Renal cortical epithelial cell (primary cell): ENCODE results near the gene TK1. TPM values are rescaled to one million over a fixed set of nuclear protein-coding genes. Genes with fewer than 3 reads are reported as not detected.
"Not testable (repeated sequence)": the region's sequence is repeated elsewhere in the genome, so short reads cannot be mapped to it uniquely, and the experiment has no call there.

Source experiments
- DNase-seq: peaks from one replicate; pipeline ENCODE4 v3.0.0-alpha.2; 2011; ENCODE audit warnings: low read depth
- total RNA-seq: library from RNA; depleted of rRNA; stranded (reverse); fragments of >200 nt; gene quantifications from 2 replicates; pipeline ENCODE4 v1.2.3, GENCODE V29; 2014

The TK1 gene
- total RNA-seq = 4.3 and 54.5 TPM in 2 replicates

- DNase-seq = peak; percentile 90
These were observed at the start of gene TK1, which contains the start of gene AFMID for GRCh38 chr17:78186692-78187595. TSS of gene TK1 (minus strand) at chr17:78187052. CDS start at chr17:78186994, 58 bp downstream. TSS of gene AFMID (plus strand) at chr17:78187362. CDS start at chr17:78187371, 9 bp downstream.

GRCh38 chr17:78235885-78236284 is 49.0 kb upstream of the TK1 start:
- no peak for DNase-seq

- DNase-seq = not testable (repeated sequence)
These were observed 48.2 kb upstream of the TK1 start for GRCh38 chr17:78235022-78235421.

- no peak for DNase-seq
These were observed 47.5 kb upstream of the TK1 start for GRCh38 chr17:78234261-78234865.

- DNase-seq = no peak
These were observed 46.8 kb upstream of the TK1 start for GRCh38 chr17:78233678-78234077.

GRCh38 chr17:78232859-78233173 is 46.0 kb upstream of the TK1 start:
- no peak for DNase-seq

GRCh38 chr17:78231991-78232858 is 45.4 kb upstream of the TK1 start:
- DNase-seq = no peak

GRCh38 chr17:78230996-78231935 is 44.4 kb upstream of the TK1 start, which contains the start of gene TMEM235:
TSS of gene TMEM235 (plus strand) at chr17:78231631. CDS start at chr17:78232024, 393 bp downstream.
- DNase-seq = no peak

- no peak for DNase-seq
These were observed 43.6 kb upstream of the TK1 start for GRCh38 chr17:78230252-78230962.

GRCh38 chr17:78228176-78228575 is 41.3 kb upstream of the TK1 start:
- DNase-seq = no peak

- no peak for DNase-seq
These were observed 40.6 kb upstream of the TK1 start for GRCh38 chr17:78227455-78227916.

GRCh38 chr17:78226759-78227454 is 40.1 kb upstream of the TK1 start:
- DNase-seq = no peak

- no peak for DNase-seq
These were observed 39.4 kb upstream of the TK1 start for GRCh38 chr17:78226055-78226758.

- DNase-seq = no peak
These were observed 38.4 kb upstream of the TK1 start for GRCh38 chr17:78225088-78225865.

GRCh38 chr17:78224231-78225087 is 37.6 kb upstream of the TK1 start:
- no peak for DNase-seq

- DNase-seq = no peak
These were observed 36.9 kb upstream of the TK1 start for GRCh38 chr17:78223765-78224164.

- DNase-seq = no peak
These were observed 36.2 kb upstream of the TK1 start for GRCh38 chr17:78223061-78223460.
